ENCODE results near the gene CDCP2. TPM values are rescaled to one million over a fixed set of nuclear protein-coding genes. Genes with fewer than 3 reads are reported as not detected.

Gene CDCP2
- total RNA-seq, 1 experiment from 2014 or later = not detected

DNA sequence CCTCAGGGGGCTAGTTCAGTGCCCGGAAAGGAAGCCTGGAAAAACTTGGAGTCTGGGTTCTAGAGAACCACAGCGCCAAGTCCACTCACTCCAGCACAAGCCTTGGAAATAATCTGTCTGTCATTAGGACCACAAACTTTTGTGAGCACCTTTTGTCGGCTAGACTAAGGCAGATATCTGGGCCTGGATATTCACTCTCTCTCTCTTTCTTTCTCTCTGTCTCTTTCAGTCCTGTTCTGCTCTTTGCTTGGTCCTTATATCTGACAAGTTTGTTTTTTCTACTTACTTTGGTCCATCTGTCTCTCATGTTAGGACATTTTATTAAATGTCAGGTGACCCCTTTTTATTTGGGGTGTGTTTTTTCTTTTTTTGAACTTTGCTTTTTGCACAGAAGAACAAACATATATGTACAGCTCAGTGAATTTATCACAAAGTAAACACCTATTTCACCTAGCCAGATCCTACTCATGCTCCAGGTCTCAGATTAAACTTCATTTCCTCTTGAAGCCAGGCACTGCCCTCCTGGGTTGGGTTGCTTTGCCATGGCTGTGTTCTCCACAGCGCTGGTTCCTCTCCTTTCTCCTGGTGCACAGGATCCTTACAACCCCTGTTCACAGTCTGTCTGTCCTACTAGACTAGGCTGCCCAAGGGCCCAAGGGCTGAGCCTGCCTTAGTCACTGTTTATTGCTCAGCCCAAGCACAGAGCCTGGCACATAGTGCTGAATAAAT is 58.6 kb downstream of the CDCP2 start:
- Histone ChIP-seq H3K9ac (ENCODE audit: low read length) (no peak overlapping the region), H3F3A (ENCODE audit: low read length, unreplicated experiment) (no peaks in the 10 kb centered on the region), H3K9me3 (ENCODE audit: low read length) (no peaks in the 10 kb centered on the region), H3K4me2 (ENCODE audit: low read length) (peak overlapping the region; percentile 23; the same call in 1 of the 2 replicates), H3K27ac (ENCODE audit: low read length) (peak overlapping the region; percentile 37; the same call in 1 of the 2 replicates), H3K27me3 (ENCODE audit: low read length) (no peaks in the 10 kb centered on the region), H3K79me2 (ENCODE audit: low read length) (no peaks in the 10 kb centered on the region), H3K9me2 (replicated peaks; ENCODE audit: low read length) (no peaks in the 10 kb centered on the region), H3K4me1 (ENCODE audit: insufficient read depth, low read length) (peaks cover 12% of the 10 kb centered on the region), H2AFZ (ENCODE audit: low read length) (no peak overlapping the region), H4K20me1 (ENCODE audit: low read length) (no peaks in the 10 kb centered on the region), H3K36me3 (ENCODE audit: low read depth, low read length) (no peaks in the 10 kb centered on the region), H3K4me3 (ENCODE audit: low read length) (no peak overlapping the region)
- no peak for TF ChIP-seq EZH2phosphoT487 (IDR thresholded peaks at IDR 0.05; ENCODE audit: borderline replicate concordance, low read length)
- TF ChIP-seq EZH2 (IDR thresholded peaks at IDR 0.05; ENCODE audit: low read length, unreplicated experiment) = no peak
- TF ChIP-seq, protein P1, sequence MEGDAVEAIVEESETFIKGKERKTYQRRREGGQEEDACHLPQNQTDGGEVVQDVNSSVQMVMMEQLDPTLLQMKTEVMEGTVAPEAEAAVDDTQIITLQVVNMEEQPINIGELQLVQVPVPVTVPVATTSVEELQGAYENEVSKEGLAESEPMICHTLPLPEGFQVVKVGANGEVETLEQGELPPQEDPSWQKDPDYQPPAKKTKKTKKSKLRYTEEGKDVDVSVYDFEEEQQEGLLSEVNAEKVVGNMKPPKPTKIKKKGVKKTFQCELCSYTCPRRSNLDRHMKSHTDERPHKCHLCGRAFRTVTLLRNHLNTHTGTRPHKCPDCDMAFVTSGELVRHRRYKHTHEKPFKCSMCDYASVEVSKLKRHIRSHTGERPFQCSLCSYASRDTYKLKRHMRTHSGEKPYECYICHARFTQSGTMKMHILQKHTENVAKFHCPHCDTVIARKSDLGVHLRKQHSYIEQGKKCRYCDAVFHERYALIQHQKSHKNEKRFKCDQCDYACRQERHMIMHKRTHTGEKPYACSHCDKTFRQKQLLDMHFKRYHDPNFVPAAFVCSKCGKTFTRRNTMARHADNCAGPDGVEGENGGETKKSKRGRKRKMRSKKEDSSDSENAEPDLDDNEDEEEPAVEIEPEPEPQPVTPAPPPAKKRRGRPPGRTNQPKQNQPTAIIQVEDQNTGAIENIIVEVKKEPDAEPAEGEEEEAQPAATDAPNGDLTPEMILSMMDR (conservative IDR thresholded peaks at IDR 0.05; ENCODE audit: low read depth, low read length) = no peak
- ChIA-PET CTCF (no interaction called here), POLR2A (ENCODE audit: unreplicated experiment) (interaction anchor here (0.6 kb wide), 2 partner anchors 15 to 135 kb away, joined by 3 to 25 read pairs; no protein-coding TSS in a partner anchor)
- no TSS peak for BruUV-seq (replicated peaks)
- ATAC-seq (peak; percentile 98), DNase-seq (peak; percentile 51)
- intact Hi-C loops (cut with micrococcal nuclease) = no loop called here

DNA sequence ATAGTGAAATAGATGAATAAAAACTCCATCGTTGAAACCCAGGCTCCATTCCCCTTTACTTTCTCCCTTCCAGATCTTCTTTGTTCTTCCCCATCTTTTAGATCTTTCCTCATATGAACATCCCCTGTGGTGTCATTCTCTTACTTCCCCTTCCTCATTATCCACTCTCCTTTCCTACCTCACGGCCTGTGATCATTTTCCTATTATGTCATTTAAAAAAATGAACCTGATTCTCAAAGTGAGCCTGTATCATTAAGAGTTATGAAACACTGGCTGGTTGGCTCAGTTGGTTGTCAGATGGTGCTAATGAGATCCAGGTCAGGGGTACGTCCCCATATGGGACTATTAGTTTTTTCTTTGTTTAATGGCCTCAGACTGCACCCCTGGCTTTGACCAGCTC is 61.1 kb downstream of the CDCP2 start:
- no peaks in the 10 kb centered on the region for H3K79me2 ChIP-seq (ENCODE audit: low read length)
- intact Hi-C loops (cut with micrococcal nuclease) = no loop called here
- POLR2A ChIA-PET (ENCODE audit: unreplicated experiment) = no interaction called here
- H3K9me2 ChIP-seq (replicated peaks; ENCODE audit: low read length) = no peaks in the 10 kb centered on the region
- BruUV-seq (replicated peaks) = no TSS peak
- no peaks in the 10 kb centered on the region for H4K20me1 ChIP-seq (ENCODE audit: low read length)
- CTCF ChIA-PET = no interaction called here
- DNase-seq (no peak), ATAC-seq (no peak)
- H3K27ac ChIP-seq (ENCODE audit: low read length) = no peak overlapping the region
- H3K9ac ChIP-seq (ENCODE audit: low read length) = no peak overlapping the region
- H3K27me3 ChIP-seq (ENCODE audit: low read length) = no peaks in the 10 kb centered on the region
- H3K4me2 ChIP-seq (ENCODE audit: low read length) = no peak overlapping the region
- no peak overlapping the region for H2AFZ ChIP-seq (ENCODE audit: low read length)
- no peaks in the 10 kb centered on the region for H3K36me3 ChIP-seq (ENCODE audit: low read depth, low read length)
- no peaks in the 10 kb centered on the region for H3K9me3 ChIP-seq (ENCODE audit: low read length)
- no peaks in the 10 kb centered on the region for H3F3A ChIP-seq (ENCODE audit: low read length, unreplicated experiment)
- no peak overlapping the region for H3K4me3 ChIP-seq (ENCODE audit: low read length)
- peaks cover 12% of the 10 kb centered on the region for H3K4me1 ChIP-seq (ENCODE audit: insufficient read depth, low read length)
- TF ChIP-seq EZH2phosphoT487 (IDR thresholded peaks at IDR 0.05; ENCODE audit: borderline replicate concordance, low read length) = no peak
- TF ChIP-seq EZH2 (IDR thresholded peaks at IDR 0.05; ENCODE audit: low read length, unreplicated experiment) = no peak
- TF ChIP-seq, protein P1 (conservative IDR thresholded peaks at IDR 0.05; ENCODE audit: low read depth, low read length) = no peak

DNA sequence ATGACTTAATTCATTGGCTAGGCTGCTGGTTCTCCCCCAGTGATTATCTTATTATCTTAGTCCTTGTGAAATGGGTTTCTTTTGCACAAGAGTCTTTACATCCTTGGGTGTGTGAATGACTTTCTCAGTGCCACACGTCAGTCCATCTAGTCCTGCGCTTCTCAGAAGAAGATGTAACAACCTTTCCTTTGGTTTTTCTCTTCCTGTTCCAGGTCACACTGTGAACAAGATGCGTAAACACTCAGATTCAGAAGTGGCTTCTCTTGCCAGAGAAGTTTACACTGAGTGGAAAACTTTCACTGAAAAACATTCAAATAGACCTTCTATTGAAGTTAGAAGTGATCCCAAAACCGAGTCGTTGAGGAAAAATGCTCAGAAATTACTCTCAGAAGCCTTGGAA is 64.4 kb downstream of the CDCP2 start:
- ChIA-PET CTCF (no interaction called here), POLR2A (ENCODE audit: unreplicated experiment) (no interaction called here)
- Histone ChIP-seq H3K27ac (ENCODE audit: low read length) (no peak overlapping the region), H3K4me1 (ENCODE audit: insufficient read depth, low read length) (no peaks in the 10 kb centered on the region), H3K9ac (ENCODE audit: low read length) (no peak overlapping the region), H3K36me3 (ENCODE audit: low read depth, low read length) (no peaks in the 10 kb centered on the region), H4K20me1 (ENCODE audit: low read length) (no peaks in the 10 kb centered on the region), H2AFZ (ENCODE audit: low read length) (no peak overlapping the region), H3K27me3 (ENCODE audit: low read length) (no peaks in the 10 kb centered on the region), H3K9me2 (replicated peaks; ENCODE audit: low read length) (no peaks in the 10 kb centered on the region), H3K9me3 (ENCODE audit: low read length) (no peaks in the 10 kb centered on the region), H3K4me2 (ENCODE audit: low read length) (no peak overlapping the region), H3F3A (ENCODE audit: low read length, unreplicated experiment) (no peaks in the 10 kb centered on the region), H3K79me2 (ENCODE audit: low read length) (no peaks in the 10 kb centered on the region), H3K4me3 (ENCODE audit: low read length) (no peak overlapping the region)
- TF ChIP-seq EZH2phosphoT487 (IDR thresholded peaks at IDR 0.05; ENCODE audit: borderline replicate concordance, low read length) = no peak
- TF ChIP-seq, protein P1 (conservative IDR thresholded peaks at IDR 0.05; ENCODE audit: low read depth, low read length) = no peak
- DNase-seq (no peak), ATAC-seq (no peak)
- intact Hi-C loops (cut with micrococcal nuclease) = no loop called here
- BruUV-seq (replicated peaks) = no TSS peak

Measured in PC-3 (cell line).